H9 (cell line): ENCODE results near the gene AKNA. TPM values are rescaled to one million over a fixed set of nuclear protein-coding genes. Genes with fewer than 3 reads are reported as not detected.

ENCODE experiments used
- DNase-seq: peaks from one replicate; pipeline ENCODE4 v3.0.0-alpha.2; 2017
- H2AFZ ChIP-seq: one replicate; pipeline ENCODE4 v1.6.1; 2013; ENCODE audit warnings: mild to moderate bottlenecking, low read length, control low read depth, moderate library complexity
- H2AK5ac ChIP-seq: 2 replicates; pipeline ENCODE4 v1.6.1; 2013; ENCODE audit warnings: low read length, control low read depth, mixed read lengths; ENCODE audit not compliant: insufficient read length
- H2BK120ac ChIP-seq: one replicate; pipeline ENCODE4 v1.6.1; 2013; ENCODE audit warnings: low read depth, mild to moderate bottlenecking, low read length, control low read depth, inconsistent platforms; ENCODE audit not compliant: poor library complexity, severe bottlenecking
- H2BK12ac ChIP-seq: 2 replicates; pipeline ENCODE4 v1.6.1; 2013; ENCODE audit warnings: low read length, control low read depth, mixed read lengths, low read depth; ENCODE audit not compliant: insufficient read length
- H2BK15ac ChIP-seq: 2 replicates; pipeline ENCODE4 v1.6.1; 2013; ENCODE audit warnings: low read depth, low read length, control low read depth
- H2BK20ac ChIP-seq: one replicate; pipeline ENCODE4 v1.6.1; 2013; ENCODE audit warnings: low read depth, mild to moderate bottlenecking, low read length, control low read depth, inconsistent platforms; ENCODE audit not compliant: poor library complexity, severe bottlenecking
- H2BK5ac ChIP-seq: 2 replicates; pipeline ENCODE4 v1.6.1; 2013; ENCODE audit warnings: low read length, control low read depth, mixed read lengths; ENCODE audit not compliant: insufficient read length
- H3K14ac ChIP-seq: 2 replicates; pipeline ENCODE4 v1.6.1; 2013; ENCODE audit warnings: low read length, control low read depth; ENCODE audit not compliant: insufficient read depth
- H3K18ac ChIP-seq: 2 replicates; pipeline ENCODE4 v1.6.1; 2013; ENCODE audit warnings: low read depth, mild to moderate bottlenecking, mixed read lengths, low read length, control low read depth; ENCODE audit not compliant: insufficient read length
- H3K23ac ChIP-seq: 2 replicates; pipeline ENCODE4 v1.6.1; 2013; ENCODE audit warnings: low read length, control low read depth, mixed read lengths, low read depth; ENCODE audit not compliant: insufficient read length
- H3K23me2 ChIP-seq: 2 replicates; pipeline ENCODE4 v1.6.1; 2013; ENCODE audit warnings: low read depth, mild to moderate bottlenecking, mixed read lengths, low read length, control low read depth; ENCODE audit not compliant: insufficient read length, poor library complexity, severe bottlenecking
- H3K27ac ChIP-seq: 2 replicates; pipeline ENCODE4 v1.5.1; 2013; ENCODE audit warnings: low read length, control low read depth, mixed read lengths, low read depth; ENCODE audit not compliant: insufficient read length
- H3K27me3 ChIP-seq: 2 replicates; pipeline ENCODE4 v1.6.1; 2013; ENCODE audit warnings: low read length, control low read depth, inconsistent platforms; ENCODE audit not compliant: insufficient read depth
- H3K4ac ChIP-seq: 2 replicates; pipeline ENCODE4 v1.6.1; 2013; ENCODE audit warnings: low read depth, mild to moderate bottlenecking, control low read depth, inconsistent platforms, low read length, moderate library complexity
- H3K4me1 ChIP-seq: 2 replicates; pipeline ENCODE4 v1.6.1; 2013; ENCODE audit warnings: low read length, control low read depth, inconsistent platforms; ENCODE audit not compliant: insufficient read depth
- H3K4me2 ChIP-seq: 2 replicates; pipeline ENCODE4 v1.6.1; 2013; ENCODE audit warnings: low read length, control low read depth, mixed read lengths; ENCODE audit not compliant: insufficient read length, insufficient read depth
- H3K56ac ChIP-seq: 2 replicates; pipeline ENCODE4 v1.6.1; 2013; ENCODE audit warnings: low read depth, mild to moderate bottlenecking, mixed read lengths, low read length, control low read depth; ENCODE audit not compliant: insufficient read length
- H3K79me1 ChIP-seq: 2 replicates; pipeline ENCODE4 v1.6.1; 2013; ENCODE audit warnings: low read depth, mild to moderate bottlenecking, moderate library complexity, low read length, control low read depth, inconsistent platforms; ENCODE audit not compliant: insufficient read depth, poor library complexity, severe bottlenecking
- H3K79me2 ChIP-seq: 2 replicates; pipeline ENCODE4 v1.6.1; 2013; ENCODE audit warnings: low read length, control low read depth, inconsistent platforms; ENCODE audit not compliant: insufficient read depth
- H3K9ac ChIP-seq: 2 replicates; pipeline ENCODE4 v1.6.1; 2013; ENCODE audit warnings: low read length, control low read depth, mixed read lengths; ENCODE audit not compliant: insufficient read length; ENCODE audit errors: extremely low read depth
- H3K9me3 ChIP-seq: one replicate; pipeline ENCODE4 v1.6.1; 2013; ENCODE audit warnings: low read depth, low read length, inconsistent platforms; ENCODE audit not compliant: control insufficient read depth
- H3T11ph ChIP-seq: one replicate; pipeline ENCODE4 v1.6.1; 2013; ENCODE audit warnings: mild to moderate bottlenecking, low read length, control low read depth, inconsistent platforms
- H4K20me1 ChIP-seq: one replicate; pipeline ENCODE4 v1.6.1; 2013; ENCODE audit not compliant: control insufficient read depth, insufficient read length, insufficient read depth
- H4K5ac ChIP-seq: 2 replicates; pipeline ENCODE4 v1.6.1; 2013; ENCODE audit warnings: low read depth, mild to moderate bottlenecking, mixed read lengths, low read length, control low read depth; ENCODE audit not compliant: insufficient read length
- H4K8ac ChIP-seq: replicated peaks from 2 replicates; pipeline ENCODE4 v1.6.1; 2013; ENCODE audit warnings: low read length, control low read depth, mixed read lengths, low read depth; ENCODE audit not compliant: insufficient read length
- H4K91ac ChIP-seq: 2 replicates; pipeline ENCODE4 v1.6.1; 2013; ENCODE audit warnings: low read depth, mild to moderate bottlenecking, moderate library complexity, mixed read lengths, low read length, control low read depth; ENCODE audit not compliant: insufficient read length
- H3K27ac Mint-ChIP-seq, 3 experiments: 2 replicates in 2 of 3; 3 replicates in 1 of 3; pipeline ENCODE4 v1.8.0; 2020 to 2021; ENCODE audit warnings: mixed read lengths in 3 of 3, mild to moderate bottlenecking in 1 of 3, moderate library complexity in 1 of 3
- H3K27me3 Mint-ChIP-seq: 2 replicates; pipeline ENCODE4 v1.8.0; 2021; ENCODE audit warnings: low read depth, mild to moderate bottlenecking, moderate library complexity, mixed read lengths
- H3K36me3 Mint-ChIP-seq, 3 experiments: 2 replicates in 2 of 3; 3 replicates in 1 of 3; pipeline ENCODE4 v1.8.0; 2020 to 2021; ENCODE audit warnings: low read depth in 3 of 3, mixed read lengths in 3 of 3; ENCODE audit not compliant: insufficient read depth in 1 of 3
- H3K4me1 Mint-ChIP-seq, 2 experiments: 2 replicates each; pipeline ENCODE4 v1.8.0; 2020; ENCODE audit warnings: mixed read lengths in 2 of 2
- H3K4me3 Mint-ChIP-seq, 2 experiments: 2 replicates in 1 of 2; 3 replicates in 1 of 2; pipeline ENCODE4 v1.8.0; 2020 to 2021; ENCODE audit warnings: mild to moderate bottlenecking in 2 of 2, mixed read lengths in 2 of 2, moderate library complexity in 1 of 2
- H3K9me3 Mint-ChIP-seq, 2 experiments: 2 replicates in 1 of 2; 3 replicates in 1 of 2; pipeline ENCODE4 v1.8.0; 2020; ENCODE audit warnings: mild to moderate bottlenecking in 2 of 2, mixed read lengths in 2 of 2, moderate library complexity in 1 of 2
- CTCF ChIP-seq: fragments of 200-600 bp; sonication (generic); conservative IDR thresholded peaks from 3 replicates; pipeline ENCODE4 v1.8.0; 2021; ENCODE audit warnings: antibody characterized with exemption, mild to moderate bottlenecking
- WGBS: extraction: QIAGEN DNeasy Blood & Tissue Kit; methylation state at CpG from one replicate; pipeline ENCODE4 v1.1.7; 2013; ENCODE audit warnings: missing lambda C conversion rate, low lambda C conversion rate, mixed read lengths; ENCODE audit not compliant: insufficient read length; ENCODE audit errors: extremely low coverage; 5-methylcytosine and 5-hydroxymethylcytosine counted together
- total RNA-seq: library from RNA; stranded (reverse); gene quantifications from 2 replicates; pipeline ENCODE4 v1.2.1, GENCODE V29; 2021

Gene AKNA
- total RNA-seq, 1 experiment from 2014 or later: 19.7 TPM

GRCh38 chr9:114397848-114398605, 10.2 kb upstream of the AKNA start:
- TF ChIP-seq CTCF: no peak
- no peak overlapping the region for H3T11ph ChIP-seq
- no peaks in the 10 kb centered on the region; the same call in 1 of the 2 replicates for H3K4me1 ChIP-seq
- H3K27ac ChIP-seq: no peak overlapping the region
- H3K9me3 ChIP-seq: no peaks in the 10 kb centered on the region
- H3K14ac ChIP-seq: peak overlapping the region; percentile 91
- H2BK15ac ChIP-seq: no peak overlapping the region
- no peak overlapping the region for H4K5ac ChIP-seq
- DNase-seq: peak; percentile 97
- H3K9me3 Mint-ChIP-seq: no peaks in the 10 kb centered on the region; a peak in 1 of 5 replicates
- H3K23ac ChIP-seq: no peak overlapping the region
- H3K56ac ChIP-seq: no peak overlapping the region
- no peaks in the 10 kb centered on the region for H3K23me2 ChIP-seq
- H3K4me3 Mint-ChIP-seq: peak overlapping the region; percentile 85 to 93
- H3K18ac ChIP-seq: peak overlapping the region; percentile 88
- H3K27me3 ChIP-seq: no peaks in the 10 kb centered on the region
- no peak overlapping the region for H3K9ac ChIP-seq
- H2AFZ ChIP-seq: no peak overlapping the region
- WGBS: no CpG with 5 or more reads among the region's 66 CpGs
- no peak overlapping the region for H4K8ac ChIP-seq
- peaks cover 27 to 40% of the 10 kb centered on the region in 2 experiments for H3K4me1 Mint-ChIP-seq
- peaks cover 0 to 9% (median 0%) of the 10 kb centered on the region in 3 experiments; a peak in 4 of 7 replicates for H3K36me3 Mint-ChIP-seq
- no peaks in the 10 kb centered on the region; the same call in 1 of the 2 replicates for H3K27me3 Mint-ChIP-seq
- H2AK5ac ChIP-seq: no peak overlapping the region
- H2BK5ac ChIP-seq: no peak overlapping the region
- H3K27ac Mint-ChIP-seq: peak overlapping the region; percentile 90 to 97 (median 94); a peak in 6 of 7 replicates
- no peaks in the 10 kb centered on the region for H3K79me2 ChIP-seq
- H3K79me1 ChIP-seq: no peaks in the 10 kb centered on the region
- H2BK20ac ChIP-seq: no peak overlapping the region
- H2BK12ac ChIP-seq: no peak overlapping the region
- no peak overlapping the region for H4K91ac ChIP-seq
- H3K4me2 ChIP-seq: peak overlapping the region; percentile 65
- no peak overlapping the region; the same call in 1 of the 2 replicates for H3K4ac ChIP-seq
- peak overlapping the region; percentile 87 for H2BK120ac ChIP-seq
- H4K20me1 ChIP-seq: no peaks in the 10 kb centered on the region
